GM12801 (cell line): ENCODE data around the gene KDM5A.

ENCODE experiments used
- CTCF ChIP-seq: IDR thresholded peaks from one replicate; pipeline ENCODE4 v1.5.1; 2011; ENCODE audit warnings: control low read depth; ENCODE audit not compliant: insufficient read length; ENCODE audit errors: extremely low read depth

Gene KDM5A

GRCh38 chr12:232731-233614 is 156.1 kb downstream of the KDM5A start:
- no peak for TF ChIP-seq CTCF

- no peak for TF ChIP-seq CTCF
These were observed 158.0 kb downstream of the KDM5A start for GRCh38 chr12:230925-231671.
